Cortex of kidney (tissue), 1 donor: Measurements from ENCODE around the gene MEGF6.
"Not testable (repeated sequence)": the region's sequence is repeated elsewhere in the genome, so short reads cannot be mapped to it uniquely, and the experiment has no call there.

Experiments
- DNase-seq: peaks from one replicate; lab custom pipeline; 2025; lab: John Stamatoyannopoulos, UW

The MEGF6 gene

DNA sequence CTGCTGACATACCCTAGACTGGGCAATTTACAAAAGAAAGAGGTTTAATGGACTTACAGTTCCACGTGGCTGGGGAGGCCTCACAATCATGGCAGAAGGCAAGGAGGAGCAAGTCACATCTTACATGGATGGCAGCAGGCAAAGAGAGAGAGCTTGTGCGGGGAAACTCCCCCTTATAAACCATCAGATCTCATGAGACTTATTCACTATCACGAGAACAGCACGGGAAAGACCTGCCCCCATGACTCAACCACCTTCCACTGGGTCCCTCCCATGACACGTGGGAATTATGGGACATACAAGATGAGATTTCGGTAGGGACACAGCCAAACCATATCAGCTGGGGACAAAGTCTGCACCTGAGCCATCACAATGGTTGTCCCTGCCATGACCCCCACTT is 35.8 kb downstream of the MEGF6 start:
- not testable (repeated sequence) for DNase-seq

DNA sequence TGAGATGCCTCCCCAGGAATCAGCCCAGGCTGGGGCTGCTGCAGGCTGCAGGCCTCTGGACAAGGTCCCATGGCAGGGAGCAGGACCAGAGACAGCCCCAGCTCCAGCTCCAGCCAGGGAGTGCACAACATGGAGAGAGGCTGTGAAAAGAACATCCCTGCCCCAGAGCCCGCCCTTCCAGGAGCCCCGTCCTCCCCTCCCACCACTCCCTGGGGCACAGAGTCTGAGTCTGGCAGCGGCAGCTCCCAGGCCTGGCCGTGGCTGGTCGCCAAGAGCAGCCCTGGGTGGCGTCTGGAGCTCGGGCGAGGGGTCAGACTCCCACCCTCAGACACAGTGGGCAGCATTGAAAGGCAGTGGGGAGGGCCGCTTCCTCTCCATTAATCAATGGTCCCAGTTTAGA is 37.8 kb downstream of the MEGF6 start:
- DNase-seq, result no peak

DNA sequence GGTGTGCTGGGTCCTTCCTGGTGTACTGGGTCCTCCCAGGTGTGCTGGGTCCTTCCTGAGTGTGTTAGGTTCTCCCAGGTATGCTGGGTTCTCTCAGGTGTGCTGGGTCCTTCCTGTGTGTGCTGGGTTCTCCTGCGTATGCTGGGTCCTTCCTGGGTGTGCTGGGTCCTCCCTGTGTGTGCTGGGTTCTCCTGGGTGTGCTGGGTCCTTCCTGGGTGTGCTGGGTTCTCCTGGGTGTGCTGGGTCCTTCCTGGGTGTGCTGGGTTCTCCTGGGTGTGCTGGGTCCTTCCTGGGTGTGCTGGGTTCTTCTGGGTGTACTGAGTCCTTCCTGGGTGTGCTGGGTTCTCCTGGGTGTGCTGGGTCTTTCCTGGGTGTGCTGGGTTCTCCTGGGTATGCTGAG is 38.7 kb downstream of the MEGF6 start:
- DNase-seq, result not testable (repeated sequence)

DNA sequence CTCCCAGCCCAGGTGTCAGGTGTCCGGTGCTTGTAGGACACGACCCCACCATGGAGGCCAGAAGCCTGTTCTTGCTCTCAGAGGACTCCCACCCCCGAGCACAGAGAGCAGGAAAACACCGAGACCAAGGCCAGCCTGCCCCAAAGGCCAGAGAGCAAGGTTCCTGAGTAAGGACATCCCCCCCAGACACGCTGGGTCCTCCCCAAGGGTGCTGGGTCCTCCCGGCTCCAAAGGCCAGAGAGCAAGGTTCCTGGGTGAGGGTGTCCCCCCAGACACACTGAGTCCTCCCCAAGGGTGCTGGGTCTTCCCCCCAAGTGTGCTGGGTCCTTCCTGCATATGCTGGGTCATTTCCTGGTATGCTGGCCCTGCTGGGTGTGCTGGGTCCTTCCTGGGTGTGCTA is 40.0 kb downstream of the MEGF6 start:
- no peak for DNase-seq

DNA sequence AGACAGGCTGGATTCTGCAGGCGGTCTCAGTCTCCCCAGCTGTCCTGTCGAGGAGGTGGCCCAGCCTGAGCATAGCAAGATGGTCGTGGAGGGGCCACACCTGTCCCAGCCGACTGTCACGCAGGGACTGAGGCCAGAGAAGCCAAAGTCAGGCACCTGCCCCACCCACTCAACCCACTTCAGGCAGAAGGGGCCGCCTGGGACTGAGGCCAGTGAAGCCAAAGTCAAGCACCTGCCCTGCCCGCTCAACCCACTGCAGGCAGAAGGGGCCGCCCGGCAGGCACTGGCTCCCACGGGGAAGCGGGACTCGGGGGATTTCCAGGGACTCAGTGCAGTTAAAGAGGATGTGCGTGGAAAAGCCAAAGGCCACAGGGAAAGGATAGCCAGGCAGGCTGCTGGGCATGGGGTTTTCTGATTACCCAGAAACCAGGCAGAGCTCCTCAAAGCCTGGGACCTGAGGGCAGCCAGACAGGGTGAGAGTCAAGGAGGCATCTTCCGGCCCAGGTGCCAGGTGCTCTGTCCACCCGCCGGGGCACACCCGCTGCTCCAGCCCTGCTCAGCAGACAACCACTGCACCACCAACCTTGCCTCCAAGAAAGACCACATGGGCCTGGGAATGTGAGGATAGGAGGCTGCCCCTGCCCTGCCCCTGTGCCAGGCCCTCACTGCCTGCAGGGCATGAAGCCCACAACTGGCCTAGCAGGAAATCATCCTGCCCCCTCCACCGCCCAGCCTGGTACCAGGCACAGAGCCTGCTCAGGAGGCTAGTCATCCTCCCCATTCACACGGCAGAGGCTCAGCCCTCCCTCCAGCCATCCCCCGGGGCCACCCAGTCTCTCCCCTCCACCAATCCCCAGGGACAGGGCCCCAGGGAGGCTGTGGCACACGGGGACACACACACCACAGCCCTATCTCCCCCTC is 41.0 kb downstream of the MEGF6 start:
- DNase-seq, result no peak

DNA sequence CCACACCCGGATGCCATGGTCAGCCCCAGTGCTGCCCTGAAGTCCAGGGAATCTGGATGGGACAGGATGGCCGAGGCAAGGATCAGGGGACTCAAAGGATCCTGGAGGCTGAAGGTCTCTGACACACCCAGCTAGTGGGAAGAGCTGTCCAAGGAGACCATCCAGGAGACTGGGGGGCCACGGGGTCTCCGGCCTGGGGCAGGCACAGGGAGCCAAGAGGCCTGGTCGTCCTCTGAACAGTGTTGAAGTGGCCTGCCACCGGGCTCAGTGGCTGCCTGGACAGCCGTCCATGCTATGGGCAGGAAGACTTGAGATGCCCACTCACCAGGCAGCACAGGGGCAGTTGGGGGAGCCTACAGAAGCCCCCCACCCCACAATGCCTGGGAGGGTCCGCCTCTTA is 41.9 kb downstream of the MEGF6 start:
- DNase-seq, result no peak

- DNase-seq, result no peak
Measured at GRCh38 chr1:3568815-3569435, 42.4 kb downstream of the MEGF6 start.

- DNase-seq, result no peak
Measured at GRCh38 chr1:3566951-3567804, 44.1 kb downstream of the MEGF6 start.

DNA sequence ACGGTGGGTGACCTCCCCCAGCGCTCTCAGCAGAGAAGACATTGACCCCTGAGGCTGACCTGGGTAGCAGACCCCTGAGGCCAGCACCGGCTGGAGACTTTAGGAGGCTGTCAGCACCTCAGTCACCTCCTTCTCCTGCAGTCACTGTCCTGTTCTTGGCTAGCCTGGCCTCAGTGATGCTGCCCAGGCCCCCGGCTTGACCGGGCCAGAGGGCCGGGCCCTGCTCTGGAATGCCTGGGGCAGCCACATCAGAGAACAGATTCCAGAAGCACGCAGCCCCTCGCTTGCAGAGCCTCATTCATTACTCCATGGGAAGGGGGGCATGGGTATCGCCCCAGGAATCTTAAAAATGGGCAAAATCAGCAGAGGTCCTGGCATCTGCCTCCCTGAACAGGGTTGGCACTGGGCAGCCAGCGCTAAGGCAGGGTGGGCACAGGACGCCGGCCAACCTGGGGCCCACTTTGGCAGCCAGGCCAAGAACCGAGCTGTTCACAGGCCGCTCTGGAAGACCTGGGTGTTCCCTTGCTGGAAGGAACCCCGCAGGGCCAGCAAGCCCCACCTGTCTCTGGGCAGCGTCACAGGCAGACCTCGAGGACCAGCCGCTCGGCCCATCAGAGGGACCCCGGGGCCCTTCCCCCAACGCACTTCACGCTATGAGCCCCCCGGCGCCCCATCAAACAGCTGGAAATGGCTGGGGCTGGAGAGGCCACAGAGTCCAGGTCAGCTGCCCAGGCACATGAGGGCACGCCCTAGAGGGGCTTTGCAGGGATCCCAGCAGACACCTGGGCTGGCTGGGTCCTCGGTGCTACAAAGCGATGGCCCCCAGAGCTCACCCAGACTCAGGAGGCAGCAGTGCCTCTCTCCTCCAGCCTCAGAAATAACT is 45.1 kb downstream of the MEGF6 start:
- no peak for DNase-seq

- no peak for DNase-seq
Measured at GRCh38 chr1:3564921-3565831, 46.1 kb downstream of the MEGF6 start.

GRCh38 chr1:3563610-3564009 is 47.7 kb downstream of the MEGF6 start:
- no peak for DNase-seq

DNA sequence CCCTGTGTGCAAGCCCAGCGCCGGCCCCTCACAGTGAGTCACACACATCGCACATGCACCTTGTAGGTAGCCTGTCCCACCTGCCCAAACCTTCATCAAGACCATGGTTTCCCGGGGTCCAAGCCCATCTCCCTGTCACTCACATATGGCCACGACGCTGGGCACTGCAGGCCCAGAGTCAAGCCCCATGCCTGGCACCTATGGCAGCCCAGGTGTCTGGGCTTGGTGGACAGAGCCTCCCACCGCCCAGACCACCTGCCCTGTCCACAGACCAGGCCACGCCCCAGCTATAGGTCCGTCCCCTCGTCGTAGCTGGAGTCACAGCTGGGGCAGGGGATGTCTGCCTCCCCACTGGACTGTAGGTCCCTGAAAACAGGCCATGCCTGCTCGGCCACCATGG is 48.2 kb downstream of the MEGF6 start:
- no peak for DNase-seq

DNA sequence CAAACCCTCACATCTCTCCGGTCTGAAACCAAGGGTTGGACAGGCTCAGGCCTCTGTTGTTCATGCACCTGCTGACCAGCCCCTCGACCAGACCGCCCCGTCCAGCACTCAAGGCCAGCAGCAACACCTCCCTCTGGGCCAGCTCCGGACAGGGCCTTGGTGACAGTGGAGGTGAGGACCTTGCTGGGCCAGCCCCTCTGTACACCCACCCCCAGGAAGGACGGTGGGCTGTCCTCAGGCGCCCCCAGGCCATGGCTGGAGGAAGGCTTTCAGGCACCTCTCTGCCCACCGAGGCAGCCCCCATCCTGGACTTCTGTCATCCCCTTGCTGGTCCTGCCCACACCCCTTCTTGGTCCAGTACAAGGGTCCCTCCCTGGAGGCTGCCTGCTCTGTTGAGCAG is 48.6 kb downstream of the MEGF6 start:
- no peak for DNase-seq

GRCh38 chr1:3561702-3562101 is 49.6 kb downstream of the MEGF6 start:
- DNase-seq, result no peak

DNA sequence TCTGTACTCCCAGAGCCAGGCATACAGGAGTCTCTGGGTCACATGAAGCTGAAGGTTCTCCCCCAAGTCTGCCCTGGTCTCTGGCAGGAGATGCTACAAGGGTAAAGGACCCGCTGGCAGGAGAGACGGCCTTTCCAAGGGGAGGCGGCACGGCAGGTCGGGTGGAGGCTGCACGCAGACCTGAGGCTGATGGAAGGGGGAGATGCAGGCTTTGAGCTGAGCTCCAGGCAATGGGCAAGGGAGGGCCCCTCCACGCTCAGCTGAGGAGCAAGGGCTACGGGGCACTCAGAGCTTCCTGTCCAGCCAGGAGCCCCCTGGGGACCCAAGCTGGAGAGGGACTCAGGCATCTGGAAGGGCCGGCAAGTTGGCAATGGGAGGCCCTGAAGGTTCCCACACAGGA is 50.3 kb downstream of the MEGF6 start:
- no peak for DNase-seq

DNA sequence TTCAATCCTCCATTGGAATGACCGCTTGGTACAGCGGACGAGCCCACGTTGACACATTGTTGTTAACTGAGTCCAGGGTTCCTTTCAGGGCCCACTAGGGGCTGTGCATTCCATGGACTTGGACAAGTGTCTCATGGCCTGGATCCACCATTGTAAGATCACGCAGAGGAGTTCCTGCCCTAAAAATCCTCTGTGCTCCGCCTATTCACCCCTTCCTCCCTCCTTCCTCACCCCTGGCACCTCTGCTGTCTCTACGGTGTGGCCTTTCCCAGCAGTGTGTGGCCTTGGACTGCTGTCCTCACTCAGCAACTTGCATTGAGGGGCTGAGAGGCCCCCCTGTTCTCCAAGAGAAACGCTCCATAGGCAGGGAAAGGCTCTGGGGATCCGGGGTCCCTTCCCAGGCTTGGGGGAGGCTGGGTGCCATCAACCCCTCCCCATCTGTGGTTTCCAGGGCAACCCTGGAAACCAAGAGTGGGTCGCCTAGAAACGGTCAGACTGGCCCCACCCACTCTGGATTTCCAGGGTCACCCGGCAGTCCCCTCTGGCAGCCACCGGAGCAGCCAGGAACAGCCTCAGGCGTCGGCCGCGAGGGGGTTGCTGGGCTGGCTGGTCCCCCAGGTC is 50.9 kb downstream of the MEGF6 start:
- no peak for DNase-seq

DNA sequence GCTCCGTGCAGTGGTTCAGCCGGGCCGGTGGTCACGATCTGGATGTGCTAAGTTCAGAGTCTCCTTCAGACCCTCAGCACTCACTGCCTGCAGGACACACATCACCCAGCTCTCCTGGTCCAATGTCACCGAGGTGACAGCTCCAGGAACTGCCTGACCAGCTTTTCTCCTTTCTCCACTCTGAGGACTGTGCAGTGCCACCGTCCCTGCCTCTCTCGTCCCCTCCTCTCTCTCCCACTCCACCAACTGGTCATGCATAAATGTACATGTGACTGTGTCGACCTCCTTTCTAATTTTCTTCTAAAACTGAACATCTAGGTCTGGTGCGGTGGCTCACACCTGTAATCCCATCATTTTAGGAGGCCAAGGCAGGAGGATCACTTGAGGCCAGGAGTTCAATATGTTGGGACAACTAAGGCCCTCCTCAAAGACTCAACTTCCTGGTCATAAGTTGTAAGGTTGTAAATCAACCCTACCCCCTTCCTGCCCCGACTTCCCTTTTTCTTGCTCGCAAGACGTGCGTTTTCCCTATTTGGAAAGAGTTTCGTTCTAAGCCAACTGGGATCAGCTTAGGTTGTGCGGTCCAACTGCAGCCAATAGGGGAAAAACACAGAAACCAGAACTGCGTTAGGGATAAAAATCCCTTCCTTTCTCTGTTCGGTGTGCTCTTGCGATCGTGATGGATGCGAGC is 53.1 kb downstream of the MEGF6 start:
- no peak for DNase-seq

DNA sequence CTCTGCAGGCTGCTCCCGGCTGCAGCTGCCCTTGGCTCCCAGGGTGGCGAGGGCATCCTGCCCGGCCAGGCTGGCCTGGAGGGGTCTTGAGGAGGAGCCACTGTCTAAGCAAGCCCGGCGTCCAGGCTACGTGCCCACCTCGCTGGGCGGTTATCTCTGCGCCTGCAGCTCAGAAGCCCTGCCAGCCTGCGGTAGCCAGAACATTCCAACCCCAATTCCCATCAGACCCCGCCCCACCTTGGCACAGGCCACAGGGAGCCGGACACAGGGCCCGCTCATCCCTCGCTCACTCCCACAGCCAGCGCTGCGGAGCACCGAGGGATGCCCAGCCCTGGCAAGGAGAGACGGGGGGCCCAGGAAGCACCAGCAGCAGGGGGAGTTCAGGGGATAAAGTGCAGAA is 53.9 kb downstream of the MEGF6 start:
- DNase-seq, result no peak

GRCh38 chr1:3556336-3556735 is 55.0 kb downstream of the MEGF6 start:
- DNase-seq, result no peak
